Large intestine (tissue), 12 donors: ENCODE results near the gene ZNF12. TPM values are rescaled to one million over a fixed set of nuclear protein-coding genes. Genes with fewer than 3 reads are reported as not detected.
"Not testable (repeated sequence)": the region's sequence is repeated elsewhere in the genome, so short reads cannot be mapped to it uniquely, and the experiment has no call there.

Experiments
- DNase-seq, 2 donors: peaks; one replicate each; pipeline versions ENCODE4 v3.0.0 to v3.0.0-alpha.2; 2013
- H3K27ac ChIP-seq: one replicate; pipeline ENCODE4 v1.5.1; 2013; ENCODE audit warnings: low read length
- H3K27me3 ChIP-seq: 2 replicates; pipeline ENCODE4 v1.6.1; 2013; ENCODE audit warnings: low read length; ENCODE audit not compliant: control insufficient read depth, insufficient read depth
- H3K36me3 ChIP-seq: 2 replicates; pipeline ENCODE4 v1.6.1; 2013; ENCODE audit warnings: low read length; ENCODE audit not compliant: control insufficient read depth, insufficient read depth
- H3K4me1 ChIP-seq: one replicate; pipeline ENCODE4 v1.6.1; 2013; ENCODE audit warnings: low read length; ENCODE audit not compliant: control insufficient read depth, insufficient read depth
- H3K4me3 ChIP-seq: one replicate; pipeline ENCODE4 v1.5.1; 2013; ENCODE audit warnings: low read length
- H3K9me3 ChIP-seq: one replicate; pipeline ENCODE4 v1.6.1; 2013; ENCODE audit warnings: mild to moderate bottlenecking, low read depth, low read length, moderate library complexity; ENCODE audit not compliant: control insufficient read depth
- WGBS: methylation state at CpG from one replicate; pipeline ENCODE4 v1.1.5; 2013; ENCODE audit warnings: low lambda C conversion rate; ENCODE audit not compliant: insufficient coverage; 5-methylcytosine and 5-hydroxymethylcytosine counted together
- long read RNA-seq, 11 donors: transcript quantifications; one replicate each; lab custom pipeline, GENCODE V29; 2026
- polyA plus RNA-seq: library from polyadenylated mRNA; unstranded; fragments of 120-200 nt; gene quantifications from one replicate; pipeline ENCODE4 v1.2.1, GENCODE V29; 2013

Gene ZNF12
- polyA plus RNA-seq: 36.7 TPM
- long read RNA-seq, donor 1, full-length matches to known transcripts: 7 of 7 reads
- long read RNA-seq, donor 1, partial matches to known transcripts: 0 of 7 reads
- long read RNA-seq, donor 1, other reads (novel, unspliced or antisense): 0 of 7 reads
- long read RNA-seq, donor 2, full-length matches to known transcripts: 9 of 16 reads
- long read RNA-seq, donor 2, partial matches to known transcripts: 7 of 16 reads
- long read RNA-seq, donor 2, other reads (novel, unspliced or antisense): 0 of 16 reads
- long read RNA-seq, donor 3, full-length matches to known transcripts: 10 of 29 reads
- long read RNA-seq, donor 3, partial matches to known transcripts: 19 of 29 reads
- long read RNA-seq, donor 3, other reads (novel, unspliced or antisense): 0 of 29 reads
- long read RNA-seq, donor 4: 0 reads
- long read RNA-seq, donor 5, full-length matches to known transcripts: 1 of 1 reads
- long read RNA-seq, donor 5, partial matches to known transcripts: 0 of 1 reads
- long read RNA-seq, donor 5, other reads (novel, unspliced or antisense): 0 of 1 reads
- long read RNA-seq, donor 6, full-length matches to known transcripts: 7 of 32 reads
- long read RNA-seq, donor 6, partial matches to known transcripts: 25 of 32 reads
- long read RNA-seq, donor 6, other reads (novel, unspliced or antisense): 0 of 32 reads
- long read RNA-seq, donor 7, full-length matches to known transcripts: 3 of 3 reads
- long read RNA-seq, donor 7, partial matches to known transcripts: 0 of 3 reads
- long read RNA-seq, donor 7, other reads (novel, unspliced or antisense): 0 of 3 reads
- long read RNA-seq, donor 8, full-length matches to known transcripts: 10 of 10 reads
- long read RNA-seq, donor 8, partial matches to known transcripts: 0 of 10 reads
- long read RNA-seq, donor 8, other reads (novel, unspliced or antisense): 0 of 10 reads
- long read RNA-seq, donor 9, full-length matches to known transcripts: 3 of 3 reads
- long read RNA-seq, donor 9, partial matches to known transcripts: 0 of 3 reads
- long read RNA-seq, donor 9, other reads (novel, unspliced or antisense): 0 of 3 reads
- long read RNA-seq, donor 10, full-length matches to known transcripts: 16 of 16 reads
- long read RNA-seq, donor 10, partial matches to known transcripts: 0 of 16 reads
- long read RNA-seq, donor 10, other reads (novel, unspliced or antisense): 0 of 16 reads
- long read RNA-seq, donor 11, full-length matches to known transcripts: 7 of 7 reads
- long read RNA-seq, donor 11, partial matches to known transcripts: 0 of 7 reads
- long read RNA-seq, donor 11, other reads (novel, unspliced or antisense): 0 of 7 reads

GRCh38 chr7:6706666-6707407 is at the start of gene ZNF12:
Gene ZNF12 (minus strand): TSS chr7:6706947. CDS start chr7:6705173, 1,774 bp downstream.
- WGBS: 80% methylated on average over 1 of the region's 65 CpGs
- H3K4me1 ChIP-seq: no peaks in the 10 kb centered on the region
- H3K27me3 ChIP-seq: peaks cover 8% of the 10 kb centered on the region
- peaks cover 28% of the 10 kb centered on the region for H3K9me3 ChIP-seq
- H3K36me3 ChIP-seq: peaks cover 25% of the 10 kb centered on the region
- peak within 1 kb of the TSS; percentile 63 for H3K27ac ChIP-seq
- peak within 1 kb of the TSS; percentile 93 for H3K4me3 ChIP-seq
- peak; percentile 97 to 98 for DNase-seq

- H3K27ac ChIP-seq, H3K4me1 ChIP-seq, H3K9me3 ChIP-seq, H3K4me3 ChIP-seq, H3K36me3 ChIP-seq, H3K27me3 ChIP-seq: not testable (repeated sequence)
- no CpG with 5 or more reads among the region's 38 CpGs for WGBS
- DNase-seq: peak in 1 of 2 donors; percentile 1
These were observed 47.2 kb upstream of the ZNF12 start, which contains the start of gene RSPH10B2 for GRCh38 chr7:6753964-6754363. Gene RSPH10B2 (plus strand): TSS chr7:6754103. CDS start chr7:6757678, 3,575 bp downstream.

GRCh38 chr7:6750173-6750572 is 43.4 kb upstream of the ZNF12 start:
- WGBS: no CpG with 5 or more reads among the region's 6 CpGs
- not testable (repeated sequence) for H3K4me1 ChIP-seq, H3K36me3 ChIP-seq, H3K27ac ChIP-seq, H3K27me3 ChIP-seq, DNase-seq, H3K4me3 ChIP-seq, H3K9me3 ChIP-seq

- DNase-seq, H3K9me3 ChIP-seq, H3K4me1 ChIP-seq, H3K4me3 ChIP-seq, H3K36me3 ChIP-seq, H3K27ac ChIP-seq, H3K27me3 ChIP-seq: not testable (repeated sequence)
- no CpG with 5 or more reads among the region's 12 CpGs for WGBS
These were observed 42.6 kb upstream of the ZNF12 start for GRCh38 chr7:6749335-6749734.

GRCh38 chr7:6744410-6745100 is 37.8 kb upstream of the ZNF12 start:
- WGBS: 90% methylated on average over 1 of the region's 12 CpGs
- not testable (repeated sequence) for H3K4me3 ChIP-seq, H3K36me3 ChIP-seq, H3K9me3 ChIP-seq, H3K4me1 ChIP-seq, H3K27me3 ChIP-seq, DNase-seq
- H3K27ac ChIP-seq: peak overlapping the region; percentile 26

GRCh38 chr7:6738415-6738814 is 31.7 kb upstream of the ZNF12 start:
- H3K9me3 ChIP-seq, H3K4me1 ChIP-seq, H3K4me3 ChIP-seq, H3K27me3 ChIP-seq, H3K27ac ChIP-seq, DNase-seq: not testable (repeated sequence)
- no CpG with 5 or more reads among the region's 11 CpGs for WGBS
- H3K36me3 ChIP-seq: peaks cover 35% of the 10 kb centered on the region

GRCh38 chr7:6730343-6730633 is 23.5 kb upstream of the ZNF12 start:
- no peak for DNase-seq
- H3K27ac ChIP-seq: peak overlapping the region; percentile 61
- H3K9me3 ChIP-seq: no peaks in the 10 kb centered on the region
- WGBS: no CpG with 5 or more reads among the region's 18 CpGs
- peak overlapping the region; percentile 71 for H3K4me3 ChIP-seq
- H3K27me3 ChIP-seq: no peaks in the 10 kb centered on the region
- H3K36me3 ChIP-seq: peaks cover 23% of the 10 kb centered on the region
- peaks cover 4% of the 10 kb centered on the region for H3K4me1 ChIP-seq

- Histone ChIP-seq H3K4me1 (peaks cover 4% of the 10 kb centered on the region), H3K27ac (peak overlapping the region; percentile 81), H3K36me3 (peaks cover 17% of the 10 kb centered on the region), H3K4me3 (peak overlapping the region; percentile 71), H3K27me3 (no peaks in the 10 kb centered on the region), H3K9me3 (no peaks in the 10 kb centered on the region)
- 0% methylated on average over 3 of the region's 66 CpGs for WGBS
- DNase-seq: peak; percentile 97 to 98
These were observed 23.0 kb upstream of the ZNF12 start for GRCh38 chr7:6729492-6730342.
